ENCODE measurements around the gene MXI1. TPM values are rescaled to one million over a fixed set of nuclear protein-coding genes. Genes with fewer than 3 reads are reported as not detected.

Gene MXI1
- total RNA-seq, 1 donor from 2014 or later: 27.6 TPM

- Mint-ChIP-seq H3K27ac (peak overlapping the region; percentile 96), H3K9me3 (ENCODE audit: low read depth) (no peaks in the 10 kb centered on the region), H3K27me3 (no peaks in the 10 kb centered on the region), H3K4me3 (ENCODE audit: low read depth) (peak overlapping the region; percentile 79), H3K4me1 (ENCODE audit: low read depth) (peaks cover 25% of the 10 kb centered on the region), H3K36me3 (ENCODE audit: insufficient read depth) (peaks cover 8% of the 10 kb centered on the region)
- TF ChIP-seq, protein P1, sequence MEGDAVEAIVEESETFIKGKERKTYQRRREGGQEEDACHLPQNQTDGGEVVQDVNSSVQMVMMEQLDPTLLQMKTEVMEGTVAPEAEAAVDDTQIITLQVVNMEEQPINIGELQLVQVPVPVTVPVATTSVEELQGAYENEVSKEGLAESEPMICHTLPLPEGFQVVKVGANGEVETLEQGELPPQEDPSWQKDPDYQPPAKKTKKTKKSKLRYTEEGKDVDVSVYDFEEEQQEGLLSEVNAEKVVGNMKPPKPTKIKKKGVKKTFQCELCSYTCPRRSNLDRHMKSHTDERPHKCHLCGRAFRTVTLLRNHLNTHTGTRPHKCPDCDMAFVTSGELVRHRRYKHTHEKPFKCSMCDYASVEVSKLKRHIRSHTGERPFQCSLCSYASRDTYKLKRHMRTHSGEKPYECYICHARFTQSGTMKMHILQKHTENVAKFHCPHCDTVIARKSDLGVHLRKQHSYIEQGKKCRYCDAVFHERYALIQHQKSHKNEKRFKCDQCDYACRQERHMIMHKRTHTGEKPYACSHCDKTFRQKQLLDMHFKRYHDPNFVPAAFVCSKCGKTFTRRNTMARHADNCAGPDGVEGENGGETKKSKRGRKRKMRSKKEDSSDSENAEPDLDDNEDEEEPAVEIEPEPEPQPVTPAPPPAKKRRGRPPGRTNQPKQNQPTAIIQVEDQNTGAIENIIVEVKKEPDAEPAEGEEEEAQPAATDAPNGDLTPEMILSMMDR (IDR thresholded peaks at IDR 0.05; ENCODE audit: unreplicated experiment): no peak
- DNase-seq (ENCODE audit: low spot score, unreplicated experiment): no peak
Measured at GRCh38 chr10:110225441-110225755, 18.0 kb downstream of the MXI1 start.

DNA sequence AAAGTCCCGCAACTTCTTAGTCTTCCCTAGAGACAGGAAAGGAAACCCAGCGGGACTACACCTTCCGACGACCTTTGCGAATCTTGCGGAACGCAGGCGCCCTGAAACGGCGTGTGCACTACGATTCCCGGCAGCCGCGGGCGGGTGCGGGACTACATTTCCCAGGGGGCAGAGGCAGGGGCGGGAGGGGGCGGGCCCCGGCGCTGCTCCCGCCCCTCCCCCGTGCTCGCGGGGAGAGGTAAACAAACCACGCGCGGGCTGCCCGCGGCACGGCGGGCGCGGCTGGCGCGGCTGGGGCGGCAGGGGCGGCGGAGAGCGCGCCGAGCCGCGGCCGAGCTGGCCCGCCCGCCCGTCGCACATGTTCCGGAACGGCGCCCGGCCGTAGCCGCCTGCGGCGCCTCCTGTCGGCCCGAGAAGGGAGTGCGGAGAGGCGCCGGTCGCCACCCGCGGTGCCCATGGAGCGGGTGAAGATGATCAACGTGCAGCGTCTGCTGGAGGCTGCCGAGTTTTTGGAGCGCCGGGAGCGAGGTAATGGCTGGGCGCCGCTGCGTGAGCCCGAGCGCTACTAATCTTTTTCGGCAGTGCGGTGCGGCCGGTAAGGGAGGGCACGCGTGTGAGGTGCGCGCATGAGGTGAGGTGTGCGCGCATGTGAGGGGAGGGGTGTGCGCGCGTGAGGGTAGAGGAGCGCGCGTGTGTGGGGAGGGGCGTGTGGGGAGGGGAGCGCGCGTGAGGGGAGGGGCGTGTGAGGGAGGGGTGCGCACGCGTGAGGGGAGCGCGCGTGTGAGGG is 18.5 kb downstream of the MXI1 start:
- peak overlapping the region; percentile 96 for H3K27ac Mint-ChIP-seq
- peaks cover 8% of the 10 kb centered on the region for H3K36me3 Mint-ChIP-seq (ENCODE audit: insufficient read depth)
- peaks cover 25% of the 10 kb centered on the region for H3K4me1 Mint-ChIP-seq (ENCODE audit: low read depth)
- no peaks in the 10 kb centered on the region for H3K27me3 Mint-ChIP-seq
- H3K4me3 Mint-ChIP-seq (ENCODE audit: low read depth): peak overlapping the region; percentile 96
- TF ChIP-seq, protein P1 (IDR thresholded peaks at IDR 0.05; ENCODE audit: unreplicated experiment): peak; percentile 72
- H3K9me3 Mint-ChIP-seq (ENCODE audit: low read depth): no peaks in the 10 kb centered on the region
- peak; percentile 78 for DNase-seq (ENCODE audit: low spot score, unreplicated experiment)

DNA sequence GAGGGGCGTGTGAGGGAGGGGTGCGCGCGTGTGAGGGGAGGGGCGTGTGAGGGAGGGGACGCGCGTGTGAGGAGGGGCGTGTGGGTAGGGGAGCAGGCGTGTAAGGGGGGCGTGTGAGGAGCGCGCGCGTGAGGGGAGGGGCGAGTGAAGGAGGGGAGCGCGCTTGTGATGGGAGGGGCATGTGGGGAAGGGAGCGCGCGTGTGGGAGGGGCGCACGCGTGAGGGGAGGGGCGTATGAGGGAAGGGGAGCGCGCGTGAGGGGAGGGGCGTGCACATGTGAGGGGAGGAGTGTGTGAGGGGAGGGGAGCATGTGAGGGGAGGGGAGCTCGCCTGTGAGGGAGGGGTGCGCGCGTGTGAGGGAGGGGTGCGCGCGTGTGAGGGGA is 19.1 kb downstream of the MXI1 start:
- H3K36me3 Mint-ChIP-seq (ENCODE audit: insufficient read depth): peaks cover 8% of the 10 kb centered on the region
- TF ChIP-seq, protein P1 (IDR thresholded peaks at IDR 0.05; ENCODE audit: unreplicated experiment): no peak
- DNase-seq (ENCODE audit: low spot score, unreplicated experiment): peak; percentile 64
- peak overlapping the region; percentile 96 for H3K27ac Mint-ChIP-seq
- peaks cover 22% of the 10 kb centered on the region for H3K4me1 Mint-ChIP-seq (ENCODE audit: low read depth)
- peak overlapping the region; percentile 96 for H3K4me3 Mint-ChIP-seq (ENCODE audit: low read depth)
- H3K9me3 Mint-ChIP-seq (ENCODE audit: low read depth): no peaks in the 10 kb centered on the region
- no peaks in the 10 kb centered on the region for H3K27me3 Mint-ChIP-seq

- TF ChIP-seq, protein P1 (IDR thresholded peaks at IDR 0.05; ENCODE audit: unreplicated experiment): no peak
- Mint-ChIP-seq H3K4me3 (ENCODE audit: low read depth) (peak overlapping the region; percentile 96), H3K9me3 (ENCODE audit: low read depth) (no peaks in the 10 kb centered on the region), H3K36me3 (ENCODE audit: insufficient read depth) (peaks cover 9% of the 10 kb centered on the region), H3K27me3 (no peaks in the 10 kb centered on the region), H3K4me1 (ENCODE audit: low read depth) (peaks cover 17% of the 10 kb centered on the region), H3K27ac (peak overlapping the region; percentile 96)
- peak; percentile 30 for DNase-seq (ENCODE audit: low spot score, unreplicated experiment)
Measured at GRCh38 chr10:110226926-110227641, 19.7 kb downstream of the MXI1 start.

DNA sequence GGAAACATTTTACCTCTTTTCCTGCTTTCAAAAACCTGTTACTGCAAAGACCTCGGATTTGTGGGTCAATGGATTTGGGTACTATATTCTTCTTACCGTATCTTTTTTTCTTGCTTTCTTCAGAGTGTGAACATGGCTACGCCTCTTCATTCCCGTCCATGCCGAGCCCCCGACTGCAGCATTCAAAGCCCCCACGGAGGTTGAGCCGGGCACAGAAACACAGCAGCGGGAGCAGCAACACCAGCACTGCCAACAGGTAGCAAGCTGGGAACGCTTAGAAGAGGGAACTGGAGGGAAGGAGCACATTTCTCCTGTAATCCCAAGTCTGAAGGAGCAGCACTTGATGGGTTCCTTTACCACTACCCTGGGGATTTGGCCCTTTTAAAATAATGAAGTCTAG is 20.7 kb downstream of the MXI1 start:
- Mint-ChIP-seq H3K27me3 (no peaks in the 10 kb centered on the region), H3K9me3 (ENCODE audit: low read depth) (no peaks in the 10 kb centered on the region), H3K27ac (peak overlapping the region; percentile 80), H3K4me1 (ENCODE audit: low read depth) (peaks cover 8% of the 10 kb centered on the region), H3K4me3 (ENCODE audit: low read depth) (peak overlapping the region; percentile 96), H3K36me3 (ENCODE audit: insufficient read depth) (peaks cover 12% of the 10 kb centered on the region)
- no peak for DNase-seq (ENCODE audit: low spot score, unreplicated experiment)
- TF ChIP-seq, protein P1 (IDR thresholded peaks at IDR 0.05; ENCODE audit: unreplicated experiment): no peak

Data from progenitor cell of endocrine pancreas (in vitro differentiated cells).